ENCODE results near the gene CTTN.

GRCh38 chr11:70440206-70440605, 41.9 kb downstream of the CTTN start:
- no peak for TF ChIP-seq POLR2A (IDR thresholded peaks at IDR 0.05)
- no peak for TF ChIP-seq CTCF (IDR thresholded peaks at IDR 0.05)
